ENCODE data around the gene TCP10L.
A peak's percentile ranks its signal among the peaks of the same experiment; 100 is the strongest.

DNA sequence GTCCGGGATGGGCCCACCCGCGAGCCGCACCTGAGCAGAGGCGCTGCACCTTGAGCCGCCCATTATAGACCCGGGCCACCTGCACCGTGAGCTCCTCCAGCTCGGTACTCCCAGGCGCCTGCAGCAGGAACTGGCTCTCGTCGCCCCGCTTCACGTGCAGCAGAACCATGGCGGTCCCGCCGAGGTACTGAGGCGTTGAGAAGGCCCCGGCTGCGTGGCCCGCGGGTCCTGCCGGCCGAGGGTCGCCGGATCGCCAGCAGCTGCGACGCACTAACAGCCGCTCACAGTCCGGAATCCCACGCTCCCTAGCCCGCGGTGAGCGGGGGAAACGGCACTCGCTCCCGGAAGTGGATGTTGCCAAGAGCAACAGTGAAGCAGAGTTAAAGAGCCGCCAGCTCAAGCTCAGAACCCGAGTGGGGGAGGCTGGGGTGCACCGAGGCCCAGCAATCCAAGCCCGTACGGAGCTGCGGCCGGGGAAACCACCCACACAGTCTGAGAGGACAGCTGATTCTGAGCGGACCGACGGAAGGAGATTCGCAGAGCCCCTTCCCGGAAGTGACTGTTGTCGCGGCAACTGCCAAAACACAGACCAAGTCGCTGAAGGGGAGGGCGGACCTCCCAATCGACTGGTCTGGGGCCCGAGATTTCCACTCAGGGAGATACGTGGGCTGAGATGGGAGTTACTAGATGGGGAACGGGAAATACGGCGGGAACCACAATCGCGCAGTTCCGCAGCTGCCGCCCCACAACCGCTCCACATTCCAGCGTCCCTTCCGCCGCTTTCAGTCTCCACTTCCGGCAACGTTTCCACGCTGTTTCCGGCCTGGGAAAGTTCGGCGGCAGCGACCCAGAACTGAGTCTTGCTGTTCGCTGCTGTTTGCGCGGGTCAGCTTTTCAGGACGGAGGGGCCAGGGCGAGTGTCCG, 27.0 kb upstream of the TCP10L start, which contains the start of gene CFAP298:
- TF ChIP-seq, protein P1, sequence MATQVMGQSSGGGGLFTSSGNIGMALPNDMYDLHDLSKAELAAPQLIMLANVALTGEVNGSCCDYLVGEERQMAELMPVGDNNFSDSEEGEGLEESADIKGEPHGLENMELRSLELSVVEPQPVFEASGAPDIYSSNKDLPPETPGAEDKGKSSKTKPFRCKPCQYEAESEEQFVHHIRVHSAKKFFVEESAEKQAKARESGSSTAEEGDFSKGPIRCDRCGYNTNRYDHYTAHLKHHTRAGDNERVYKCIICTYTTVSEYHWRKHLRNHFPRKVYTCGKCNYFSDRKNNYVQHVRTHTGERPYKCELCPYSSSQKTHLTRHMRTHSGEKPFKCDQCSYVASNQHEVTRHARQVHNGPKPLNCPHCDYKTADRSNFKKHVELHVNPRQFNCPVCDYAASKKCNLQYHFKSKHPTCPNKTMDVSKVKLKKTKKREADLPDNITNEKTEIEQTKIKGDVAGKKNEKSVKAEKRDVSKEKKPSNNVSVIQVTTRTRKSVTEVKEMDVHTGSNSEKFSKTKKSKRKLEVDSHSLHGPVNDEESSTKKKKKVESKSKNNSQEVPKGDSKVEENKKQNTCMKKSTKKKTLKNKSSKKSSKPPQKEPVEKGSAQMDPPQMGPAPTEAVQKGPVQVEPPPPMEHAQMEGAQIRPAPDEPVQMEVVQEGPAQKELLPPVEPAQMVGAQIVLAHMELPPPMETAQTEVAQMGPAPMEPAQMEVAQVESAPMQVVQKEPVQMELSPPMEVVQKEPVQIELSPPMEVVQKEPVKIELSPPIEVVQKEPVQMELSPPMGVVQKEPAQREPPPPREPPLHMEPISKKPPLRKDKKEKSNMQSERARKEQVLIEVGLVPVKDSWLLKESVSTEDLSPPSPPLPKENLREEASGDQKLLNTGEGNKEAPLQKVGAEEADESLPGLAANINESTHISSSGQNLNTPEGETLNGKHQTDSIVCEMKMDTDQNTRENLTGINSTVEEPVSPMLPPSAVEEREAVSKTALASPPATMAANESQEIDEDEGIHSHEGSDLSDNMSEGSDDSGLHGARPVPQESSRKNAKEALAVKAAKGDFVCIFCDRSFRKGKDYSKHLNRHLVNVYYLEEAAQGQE (IDR thresholded peaks at IDR 0.05; ENCODE audit: insufficient read depth in 1 of 2, low read depth in 2 of 2, low read length in 2 of 2) = peak; percentile 4 to 36; a peak in 1 of 4 replicates
- TF ChIP-seq POLR2AphosphoS5 (IDR thresholded peaks at IDR 0.05; ENCODE audit: low read depth, low read length) (peak; percentile 89), SIN3A (IDR thresholded peaks at IDR 0.05; ENCODE audit: borderline replicate concordance, insufficient read depth, low read length) (peak; percentile 94), TAF1 (IDR thresholded peaks at IDR 0.05; ENCODE audit: borderline replicate concordance, insufficient read depth, low read length) (peak; percentile 89; the same call in 1 of the 2 replicates), FOXP2 (optimal IDR thresholded peaks at IDR 0.05; ENCODE audit: borderline replicate concordance, extremely low read depth, extremely low read length, insufficient read depth) (peak; percentile 57)
